ENCODE data around the gene SPRYD3. TPM values are rescaled to one million over a fixed set of nuclear protein-coding genes. Genes with fewer than 3 reads are reported as not detected.

The SPRYD3 gene
- total RNA-seq, 1 donor from 2014 or later, result 28.3 TPM

DNA sequence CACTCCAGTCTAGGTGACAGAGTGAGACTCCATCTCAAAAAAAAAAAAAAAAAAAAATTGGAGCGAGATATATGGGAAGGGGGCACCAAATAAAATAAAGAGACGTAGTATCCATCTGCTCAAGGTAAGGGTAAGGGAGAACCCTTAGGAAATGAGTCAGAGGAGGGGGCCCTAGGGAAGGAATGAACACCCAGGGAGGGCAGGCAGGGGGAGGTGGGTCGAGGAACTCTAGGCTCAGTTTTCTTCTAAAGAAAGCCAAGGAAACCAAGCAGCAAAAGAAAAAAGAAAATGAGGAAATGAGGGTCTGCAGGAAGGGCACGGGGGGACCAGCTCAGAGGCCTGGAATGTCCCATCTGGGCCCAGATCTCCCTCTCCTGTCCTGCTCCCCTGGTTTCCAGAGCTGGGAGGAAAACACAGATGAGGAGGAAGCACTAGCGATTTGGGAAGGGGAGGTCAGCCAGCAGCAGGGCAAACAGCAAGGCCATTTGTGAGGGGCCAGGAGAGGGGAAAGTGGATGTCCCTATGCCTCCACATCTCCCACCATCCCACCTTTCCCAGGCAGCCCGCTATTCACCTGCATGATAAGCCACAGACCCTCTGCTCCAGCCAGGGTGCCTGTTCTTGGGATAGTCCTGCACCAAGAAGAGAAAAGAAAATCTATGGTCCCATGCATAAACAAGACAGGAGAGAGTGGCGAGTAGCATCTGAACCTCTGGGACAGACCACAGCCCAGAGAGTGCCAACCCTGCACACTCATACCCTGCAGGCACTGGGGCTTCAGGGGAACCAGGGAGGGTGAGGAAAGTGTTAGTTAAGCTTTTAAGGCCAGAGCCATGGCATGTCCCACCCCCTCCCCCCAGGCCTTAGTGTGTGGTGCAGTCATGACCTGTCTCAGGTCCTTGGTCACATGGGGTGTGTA, 11.9 kb downstream of the SPRYD3 start:
- Mint-ChIP-seq H3K4me1 (ENCODE audit: unreplicated experiment) (peaks cover 95% of the 10 kb centered on the region), H3K36me3 (ENCODE audit: unreplicated experiment) (peaks cover 28% of the 10 kb centered on the region), H3K4me3 (ENCODE audit: unreplicated experiment) (no peak overlapping the region), H3K27me3 (ENCODE audit: unreplicated experiment) (no peaks in the 10 kb centered on the region), H3K9me3 (ENCODE audit: unreplicated experiment) (no peaks in the 10 kb centered on the region), H3K27ac (ENCODE audit: unreplicated experiment) (peak overlapping the region; percentile 10)
- TF ChIP-seq CTCF (IDR thresholded peaks at IDR 0.05), result no peak
- DNase-seq (ENCODE audit: extremely low spot score, unreplicated experiment), result no peak

- peaks cover 94% of the 10 kb centered on the region for H3K4me1 Mint-ChIP-seq (ENCODE audit: unreplicated experiment)
- H3K9me3 Mint-ChIP-seq (ENCODE audit: unreplicated experiment), result no peaks in the 10 kb centered on the region
- peak overlapping the region; percentile 84 for H3K27ac Mint-ChIP-seq (ENCODE audit: unreplicated experiment)
- no peaks in the 10 kb centered on the region for H3K27me3 Mint-ChIP-seq (ENCODE audit: unreplicated experiment)
- peak; percentile 92 for TF ChIP-seq CTCF (IDR thresholded peaks at IDR 0.05)
- DNase-seq (ENCODE audit: extremely low spot score, unreplicated experiment), result peak; percentile 92
- peaks cover 26% of the 10 kb centered on the region for H3K36me3 Mint-ChIP-seq (ENCODE audit: unreplicated experiment)
- H3K4me3 Mint-ChIP-seq (ENCODE audit: unreplicated experiment), result peak overlapping the region; percentile 32
Observed at GRCh38 chr12:53065975-53066931, 12.9 kb downstream of the SPRYD3 start.

- Mint-ChIP-seq H3K4me3 (ENCODE audit: unreplicated experiment) (no peak overlapping the region), H3K36me3 (ENCODE audit: unreplicated experiment) (peaks cover 22% of the 10 kb centered on the region), H3K9me3 (ENCODE audit: unreplicated experiment) (no peaks in the 10 kb centered on the region), H3K27me3 (ENCODE audit: unreplicated experiment) (no peaks in the 10 kb centered on the region), H3K27ac (ENCODE audit: unreplicated experiment) (peak overlapping the region; percentile 89), H3K4me1 (ENCODE audit: unreplicated experiment) (peaks cover 89% of the 10 kb centered on the region)
- DNase-seq (ENCODE audit: extremely low spot score, unreplicated experiment), result no peak
- TF ChIP-seq CTCF (IDR thresholded peaks at IDR 0.05), result no peak
Observed at GRCh38 chr12:53065470-53065869, 13.7 kb downstream of the SPRYD3 start.

GRCh38 chr12:53064613-53065436, 14.4 kb downstream of the SPRYD3 start:
- TF ChIP-seq CTCF (IDR thresholded peaks at IDR 0.05), result no peak
- Mint-ChIP-seq H3K9me3 (ENCODE audit: unreplicated experiment) (no peaks in the 10 kb centered on the region), H3K4me3 (ENCODE audit: unreplicated experiment) (no peak overlapping the region), H3K27ac (ENCODE audit: unreplicated experiment) (peak overlapping the region; percentile 89), H3K36me3 (ENCODE audit: unreplicated experiment) (peaks cover 21% of the 10 kb centered on the region), H3K27me3 (ENCODE audit: unreplicated experiment) (no peaks in the 10 kb centered on the region), H3K4me1 (ENCODE audit: unreplicated experiment) (peaks cover 86% of the 10 kb centered on the region)
- no peak for DNase-seq (ENCODE audit: extremely low spot score, unreplicated experiment)

Measured in osteocyte (in vitro differentiated cells).